ENCODE results near the gene SCCPDH. TPM values are rescaled to one million over a fixed set of nuclear protein-coding genes. Genes with fewer than 3 reads are reported as not detected.
A peak's percentile ranks its signal among the peaks of the same experiment; 100 is the strongest.

The SCCPDH gene
- total and polyA plus RNA-seq, 9 donors: 14.7 to 26.2 (median 23.8) TPM

DNA sequence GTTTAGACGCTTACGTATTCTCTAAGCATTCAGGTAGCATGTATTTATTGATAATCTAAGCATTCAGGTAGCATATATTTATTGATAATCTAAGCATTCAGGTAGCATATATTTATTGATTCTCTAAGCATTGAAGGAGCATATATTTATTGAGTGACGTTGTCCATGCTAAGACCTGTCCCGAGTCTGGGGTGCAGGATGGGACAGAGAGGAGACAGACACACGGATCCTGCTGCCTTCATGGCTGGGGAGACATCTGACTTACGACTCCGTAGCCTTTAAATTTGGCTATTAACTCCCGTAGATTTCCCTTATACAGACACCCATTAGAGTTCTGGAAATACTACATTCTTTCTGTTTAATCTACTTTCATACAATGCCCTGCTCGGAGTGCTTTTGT, 982 bp downstream of the SCCPDH start:
- intact Hi-C loops (cut with DNase I): no loop called here
- WGBS, 3 donors: 44 to 52% (median 46%) methylated on average over 9 of the region's 9 CpGs
- H3K9me3 ChIP-seq: no peaks in the 10 kb centered on the region
- peak overlapping the region; percentile 89 for H3K4me3 ChIP-seq
- no peak for TF ChIP-seq POLR2A (IDR thresholded peaks at IDR 0.05)
- no peak for TF ChIP-seq EP300 (IDR thresholded peaks at IDR 0.05)
- TF ChIP-seq, protein P1, sequence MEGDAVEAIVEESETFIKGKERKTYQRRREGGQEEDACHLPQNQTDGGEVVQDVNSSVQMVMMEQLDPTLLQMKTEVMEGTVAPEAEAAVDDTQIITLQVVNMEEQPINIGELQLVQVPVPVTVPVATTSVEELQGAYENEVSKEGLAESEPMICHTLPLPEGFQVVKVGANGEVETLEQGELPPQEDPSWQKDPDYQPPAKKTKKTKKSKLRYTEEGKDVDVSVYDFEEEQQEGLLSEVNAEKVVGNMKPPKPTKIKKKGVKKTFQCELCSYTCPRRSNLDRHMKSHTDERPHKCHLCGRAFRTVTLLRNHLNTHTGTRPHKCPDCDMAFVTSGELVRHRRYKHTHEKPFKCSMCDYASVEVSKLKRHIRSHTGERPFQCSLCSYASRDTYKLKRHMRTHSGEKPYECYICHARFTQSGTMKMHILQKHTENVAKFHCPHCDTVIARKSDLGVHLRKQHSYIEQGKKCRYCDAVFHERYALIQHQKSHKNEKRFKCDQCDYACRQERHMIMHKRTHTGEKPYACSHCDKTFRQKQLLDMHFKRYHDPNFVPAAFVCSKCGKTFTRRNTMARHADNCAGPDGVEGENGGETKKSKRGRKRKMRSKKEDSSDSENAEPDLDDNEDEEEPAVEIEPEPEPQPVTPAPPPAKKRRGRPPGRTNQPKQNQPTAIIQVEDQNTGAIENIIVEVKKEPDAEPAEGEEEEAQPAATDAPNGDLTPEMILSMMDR (IDR thresholded peaks at IDR 0.05): no peak
- H3K4me1 ChIP-seq (ENCODE audit: insufficient read depth): no peaks in the 10 kb centered on the region
- DNase-seq: no peak
- H3K27ac ChIP-seq: peak overlapping the region in 1 of 2 donors; percentile 89
- no peaks in the 10 kb centered on the region for H3K27me3 ChIP-seq
- H3K36me3 ChIP-seq: no peaks in the 10 kb centered on the region

DNA sequence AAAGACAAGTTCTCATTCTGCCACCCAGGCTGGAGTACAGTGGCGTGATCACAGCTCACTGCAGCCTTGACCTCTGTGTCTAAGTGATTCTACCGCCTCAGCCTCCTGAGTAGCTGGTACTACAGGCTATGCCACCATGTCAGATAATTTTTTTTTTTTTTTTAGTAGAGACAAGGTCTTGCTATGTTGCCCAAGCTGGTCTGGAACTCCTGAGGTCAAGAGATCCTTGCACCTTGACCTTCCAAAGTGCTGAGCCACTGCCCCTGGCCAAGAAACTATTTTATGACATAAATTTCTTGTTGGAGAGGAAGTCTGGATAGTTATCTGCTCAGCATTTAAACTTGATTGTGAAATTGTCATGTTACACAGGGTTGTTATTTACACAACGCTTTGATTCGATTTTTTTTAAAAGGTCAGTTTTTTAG, 2.1 kb downstream of the SCCPDH start:
- TF ChIP-seq EP300 (IDR thresholded peaks at IDR 0.05) (no peak), POLR2A (IDR thresholded peaks at IDR 0.05) (no peak)
- TF ChIP-seq, protein P1 (IDR thresholded peaks at IDR 0.05): no peak
- no peak for DNase-seq
- WGBS, 3 donors: 73 to 79% (median 75%) methylated on average over 4 of the region's 4 CpGs
- no peaks in the 10 kb centered on the region for H3K36me3 ChIP-seq
- no peaks in the 10 kb centered on the region for H3K4me1 ChIP-seq (ENCODE audit: insufficient read depth)
- intact Hi-C loops (cut with DNase I): no loop called here
- H3K27ac ChIP-seq: no peak overlapping the region
- H3K9me3 ChIP-seq: no peaks in the 10 kb centered on the region
- no peak overlapping the region for H3K4me3 ChIP-seq
- no peaks in the 10 kb centered on the region for H3K27me3 ChIP-seq

DNA sequence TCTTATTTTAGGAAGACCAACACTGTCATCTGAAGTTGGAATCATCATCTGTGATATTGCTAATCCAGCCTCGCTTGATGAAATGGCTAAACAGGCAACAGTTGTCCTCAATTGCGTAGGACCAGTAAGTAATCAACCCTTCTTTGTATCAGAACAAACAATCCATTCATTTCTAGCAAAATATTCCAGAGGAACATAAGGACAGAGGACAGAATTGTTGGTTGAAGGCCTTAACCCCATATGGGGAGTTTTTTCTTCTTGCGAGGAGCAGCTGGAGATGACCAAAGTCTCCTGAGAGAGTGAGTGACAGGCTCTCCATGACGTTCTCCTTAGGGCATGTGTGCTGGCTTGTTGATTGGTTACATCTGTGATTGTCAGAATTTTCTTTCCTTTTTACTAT, 2.7 kb downstream of the SCCPDH start:
- Histone ChIP-seq H3K9me3 (no peaks in the 10 kb centered on the region), H3K4me1 (ENCODE audit: insufficient read depth) (no peaks in the 10 kb centered on the region), H3K27ac (no peak overlapping the region), H3K27me3 (no peaks in the 10 kb centered on the region), H3K36me3 (no peaks in the 10 kb centered on the region), H3K4me3 (no peak overlapping the region)
- 88 to 91% (median 88%) methylated on average over 4 of the region's 4 CpGs for WGBS, 3 donors
- TF ChIP-seq POLR2A (IDR thresholded peaks at IDR 0.05) (no peak), EP300 (IDR thresholded peaks at IDR 0.05) (no peak)
- TF ChIP-seq, protein P1 (IDR thresholded peaks at IDR 0.05): no peak
- intact Hi-C loops (cut with DNase I): no loop called here
- no peak for DNase-seq

DNA sequence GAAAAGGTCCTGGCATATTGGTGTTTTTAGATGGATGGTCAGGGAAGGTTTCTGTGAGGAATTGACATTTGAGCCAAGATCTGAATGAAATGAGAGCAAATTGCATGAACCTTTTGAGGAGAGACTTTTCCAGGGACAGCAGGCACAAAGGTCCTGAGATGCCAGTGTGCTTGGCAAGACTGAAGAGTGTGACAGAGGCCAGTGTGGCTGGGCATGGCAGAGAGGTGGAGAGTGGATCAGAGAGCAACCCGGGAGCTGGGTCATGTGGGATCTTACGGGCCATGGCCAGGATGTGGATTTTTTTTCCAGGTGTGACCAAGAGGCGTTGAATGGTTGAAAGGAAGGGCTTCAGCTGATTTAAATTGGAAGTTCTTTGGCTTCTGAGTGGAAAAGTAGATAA, 3.4 kb downstream of the SCCPDH start:
- DNase-seq: no peak
- Histone ChIP-seq H3K4me1 (ENCODE audit: insufficient read depth) (no peaks in the 10 kb centered on the region), H3K36me3 (no peaks in the 10 kb centered on the region), H3K4me3 (no peak overlapping the region), H3K9me3 (no peaks in the 10 kb centered on the region), H3K27ac (no peak overlapping the region), H3K27me3 (no peaks in the 10 kb centered on the region)
- intact Hi-C loops (cut with DNase I): no loop called here
- TF ChIP-seq, protein P1 (IDR thresholded peaks at IDR 0.05): no peak
- TF ChIP-seq POLR2A (IDR thresholded peaks at IDR 0.05) (no peak), EP300 (IDR thresholded peaks at IDR 0.05) (no peak)
- 95 to 97% (median 96%) methylated on average over 3 of the region's 3 CpGs for WGBS, 3 donors

Data from ovary (tissue), 9 donors.